ENCODE data around the gene CFP. TPM values are rescaled to one million over a fixed set of nuclear protein-coding genes. Genes with fewer than 3 reads are reported as not detected.

Gene CFP
- total RNA-seq, 1 experiment from 2014 or later: 1.3 TPM

Small RNAs within 50 kb of the gene (microRNA-seq; reads per million reads assigned to microRNA genes)
- not detected for gene MIR4769 (ENCODE audit: borderline number of aligned reads)

Other genes starting within 250 kb of the CFP start
- gene ZNF41, start 146.7 kb downstream of the CFP start, total RNA-seq (2021; ENCODE audit: unreplicated experiment): 7.4 TPM
- gene ARAF, start 68.7 kb downstream of the CFP start, total RNA-seq (2021; ENCODE audit: unreplicated experiment): 35.4 TPM
- gene TIMP1, start 47.5 kb downstream of the CFP start, total RNA-seq (2021; ENCODE audit: unreplicated experiment): 225 TPM
- 0.86 TPM for gene SYN1, start 10.1 kb downstream of the CFP start, total RNA-seq (2021; ENCODE audit: unreplicated experiment)
- 57.0 TPM for gene ELK1, start 20.6 kb upstream of the CFP start, total RNA-seq (2021; ENCODE audit: unreplicated experiment)
- 106 TPM for gene UXT, start 29.2 kb upstream of the CFP start, total RNA-seq (2021; ENCODE audit: unreplicated experiment)
- gene ZNF81, start 207.0 kb upstream of the CFP start, total RNA-seq (2021; ENCODE audit: unreplicated experiment): 4.8 TPM